ENCODE measurements around the gene POTEI.
"Not testable (repeated sequence)": the region's sequence is repeated elsewhere in the genome, so short reads cannot be mapped to it uniquely, and the experiment has no call there.

The POTEI gene

DNA sequence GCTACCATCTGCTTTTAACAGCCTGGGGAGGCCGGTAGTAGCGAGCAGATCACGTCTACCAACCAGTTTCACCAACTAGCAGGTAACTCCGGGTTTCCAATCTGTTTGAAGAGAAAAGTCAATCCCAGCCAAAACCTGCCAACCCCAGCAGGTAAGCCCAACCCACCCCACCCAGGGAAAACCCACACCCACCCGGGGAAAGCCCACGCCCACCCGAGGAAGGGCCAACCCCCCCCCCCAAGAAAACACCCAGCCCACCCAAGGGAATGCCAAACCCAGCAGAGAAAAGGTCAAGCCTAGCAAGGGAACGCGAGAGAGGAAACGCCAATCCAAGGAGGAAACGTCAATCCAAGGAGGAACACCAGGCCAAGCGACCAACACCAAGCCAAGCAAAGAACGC lies at the start of gene POTEI:
Gene POTEI (minus strand): TSS at position 101 of the 400 bp plus-strand sequence. CDS start 93 bp downstream, at position 8.
- not testable (repeated sequence) for DNase-seq

DNA sequence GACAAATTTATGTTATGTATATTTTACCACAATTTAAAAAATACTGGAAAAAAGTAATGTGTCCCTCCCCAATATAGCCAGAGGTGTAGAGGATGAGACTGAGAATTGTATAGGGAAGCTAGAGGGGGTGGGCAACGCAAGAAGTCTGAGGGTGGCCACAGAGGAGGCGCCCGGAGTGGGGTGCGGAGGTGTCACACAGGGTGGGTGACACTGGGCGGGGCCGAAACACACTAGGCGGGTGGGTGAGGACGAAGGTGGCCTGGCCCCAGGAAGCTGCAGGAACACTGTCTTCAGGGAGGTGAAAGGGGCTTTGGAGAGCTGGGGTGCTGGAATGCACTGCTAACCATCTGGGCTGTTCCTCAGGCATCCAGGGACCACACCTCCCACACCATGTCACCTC lies 47.3 kb upstream of the POTEI start:
- DNase-seq: not testable (repeated sequence)

DNA sequence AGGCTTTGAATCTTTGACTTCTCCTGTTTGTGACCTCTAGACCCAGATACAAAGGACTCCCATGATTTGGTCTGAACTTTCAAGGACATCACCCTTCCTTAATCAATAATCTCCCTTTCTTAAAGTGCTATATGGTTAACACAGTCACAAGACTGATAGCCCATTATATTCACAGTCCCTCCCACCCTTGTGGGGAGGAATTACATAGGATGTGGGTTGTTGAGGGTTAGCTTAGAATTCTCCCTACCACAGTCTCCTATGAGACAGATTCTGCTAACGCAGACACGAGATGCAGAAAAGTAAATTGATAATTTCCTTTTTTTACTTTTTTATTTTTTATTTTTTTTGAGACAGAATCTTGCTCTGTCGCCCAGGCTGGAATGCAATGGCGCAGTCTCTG lies 45.0 kb upstream of the POTEI start:
- not testable (repeated sequence) for DNase-seq

DNA sequence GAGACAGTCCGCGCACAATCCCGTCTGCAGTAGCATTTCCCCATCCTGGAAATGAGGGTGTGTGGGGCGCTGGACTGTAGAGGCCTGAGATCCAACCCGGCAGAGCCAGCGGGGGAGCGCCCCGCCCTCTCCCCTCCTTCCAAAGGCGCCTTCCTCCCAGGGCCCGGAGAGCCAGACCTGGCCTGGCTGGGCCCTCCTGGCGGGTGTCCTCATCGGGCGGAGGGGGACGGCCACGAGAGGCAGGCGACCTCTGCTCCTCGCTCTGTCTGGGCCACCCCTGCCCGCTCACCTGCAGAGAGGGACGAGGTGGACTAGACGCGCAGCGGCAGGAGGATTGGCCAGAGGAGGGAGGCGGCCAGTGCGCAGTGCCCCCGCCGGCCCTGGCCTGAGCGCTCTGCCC lies 40.3 kb upstream of the POTEI start:
- not testable (repeated sequence) for DNase-seq

DNA sequence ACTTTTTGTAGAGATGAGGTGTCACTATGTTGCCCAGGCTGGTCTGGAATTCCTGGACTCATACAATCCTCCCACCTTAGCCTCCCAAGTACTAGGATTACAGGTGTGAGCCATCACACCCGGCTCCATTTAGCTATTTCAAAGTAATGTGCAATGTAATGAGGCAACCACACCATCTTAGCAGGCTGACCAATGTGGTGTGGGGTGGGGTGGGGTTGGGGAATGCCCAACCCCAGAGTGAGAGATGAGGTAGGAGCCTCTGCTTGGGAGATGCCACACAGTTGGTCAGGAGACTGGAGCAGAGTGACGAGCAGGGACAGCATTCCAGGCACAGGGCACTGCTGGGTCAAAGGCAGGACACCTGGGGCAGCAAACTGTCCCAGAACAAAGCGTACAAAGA lies 39.3 kb upstream of the POTEI start:
- DNase-seq: not testable (repeated sequence)

DNA sequence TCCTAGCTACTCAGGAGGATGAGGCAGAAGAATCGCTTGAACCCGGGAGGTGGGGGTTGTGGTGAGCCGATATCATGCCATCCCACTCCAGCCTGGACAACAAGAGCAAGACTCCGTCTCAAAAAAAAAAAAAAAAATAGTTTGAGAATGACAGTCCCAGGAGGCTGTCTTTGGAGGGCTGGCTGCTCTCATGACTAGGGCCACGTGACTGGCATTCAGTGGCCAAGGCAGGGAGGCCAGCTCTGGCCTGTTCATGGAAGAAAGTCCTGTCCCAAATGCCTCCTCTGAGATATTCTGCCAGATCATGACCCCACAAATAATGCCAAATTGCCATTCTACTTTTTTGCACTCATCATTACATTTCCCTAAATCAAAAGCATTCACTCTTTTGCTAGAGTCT lies 35.9 kb upstream of the POTEI start:
- DNase-seq: not testable (repeated sequence)

DNA sequence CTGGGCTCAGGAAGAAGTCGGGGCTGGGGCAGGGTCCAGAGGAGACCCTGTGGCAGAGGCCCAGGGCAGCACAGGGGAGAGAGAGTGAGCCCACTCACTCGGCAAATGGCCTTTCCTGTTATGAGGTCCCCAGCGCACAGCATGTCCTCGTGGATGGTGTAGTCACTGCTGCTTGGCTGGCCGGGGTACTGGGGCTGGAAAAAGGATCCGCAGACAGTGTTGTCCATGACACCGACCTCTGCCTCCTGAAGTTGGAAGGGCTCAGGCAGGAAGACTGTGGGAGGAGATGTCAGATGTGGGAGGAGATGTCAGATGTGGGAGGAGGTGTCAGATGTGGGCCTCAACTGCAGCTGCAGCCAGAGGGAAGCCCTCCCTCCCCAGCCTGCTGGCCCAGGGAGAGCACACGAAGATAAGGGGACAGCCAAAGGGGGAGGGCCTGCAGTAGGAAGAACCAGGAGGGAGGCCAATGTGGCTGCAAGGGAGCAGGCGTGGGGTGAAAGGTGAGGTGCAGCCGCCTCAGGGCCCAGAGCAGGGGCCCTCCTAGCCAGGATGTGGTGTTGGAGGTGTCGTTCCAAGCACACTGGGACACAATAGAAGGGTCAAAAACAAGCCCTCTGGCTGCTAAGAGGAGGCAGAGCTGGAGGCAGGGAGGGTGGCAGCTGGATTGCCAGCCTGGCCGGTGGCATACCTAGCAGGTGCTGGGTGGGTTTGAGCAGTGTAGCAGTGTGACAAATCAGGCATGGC lies 34.8 kb upstream of the POTEI start:
- DNase-seq: not testable (repeated sequence)

DNA sequence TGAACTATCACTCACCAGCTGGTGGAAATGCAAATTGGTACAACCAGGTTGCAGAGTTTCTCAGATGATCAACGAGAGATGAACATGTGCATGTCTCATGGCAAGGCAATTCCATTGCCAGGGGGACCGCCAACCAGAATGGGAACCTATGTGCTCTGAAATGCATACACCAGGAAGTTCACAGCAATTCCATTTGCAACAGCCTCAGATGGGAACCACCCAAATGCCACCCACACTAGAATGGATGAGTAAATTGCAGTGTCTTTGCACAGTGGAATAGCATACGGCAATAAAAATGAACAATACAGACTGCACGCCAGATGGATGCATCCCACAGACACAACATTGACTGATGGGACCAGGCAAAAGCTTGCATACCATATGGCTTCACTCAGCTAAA lies 33.7 kb upstream of the POTEI start:
- not testable (repeated sequence) for DNase-seq

DNA sequence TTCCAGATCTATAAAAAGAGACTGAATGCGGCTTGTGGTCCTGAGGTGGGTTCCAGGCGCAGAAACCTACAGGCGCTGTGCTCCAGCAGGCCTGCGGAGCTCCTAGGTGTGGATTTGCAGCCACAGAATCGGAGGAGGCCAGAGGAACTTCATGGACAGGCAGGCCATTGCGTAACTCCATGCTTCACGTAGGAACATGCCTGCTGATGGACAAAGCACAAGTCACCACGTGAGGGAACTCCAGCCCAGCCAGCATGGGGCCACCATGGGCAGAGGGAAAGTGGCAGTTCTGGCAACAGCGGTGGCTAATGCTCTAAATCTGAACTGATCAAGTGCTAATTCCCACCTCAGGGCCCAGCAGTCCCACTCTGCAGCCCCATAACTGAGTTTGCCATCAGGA lies 29.1 kb upstream of the POTEI start:
- DNase-seq: not testable (repeated sequence)

DNA sequence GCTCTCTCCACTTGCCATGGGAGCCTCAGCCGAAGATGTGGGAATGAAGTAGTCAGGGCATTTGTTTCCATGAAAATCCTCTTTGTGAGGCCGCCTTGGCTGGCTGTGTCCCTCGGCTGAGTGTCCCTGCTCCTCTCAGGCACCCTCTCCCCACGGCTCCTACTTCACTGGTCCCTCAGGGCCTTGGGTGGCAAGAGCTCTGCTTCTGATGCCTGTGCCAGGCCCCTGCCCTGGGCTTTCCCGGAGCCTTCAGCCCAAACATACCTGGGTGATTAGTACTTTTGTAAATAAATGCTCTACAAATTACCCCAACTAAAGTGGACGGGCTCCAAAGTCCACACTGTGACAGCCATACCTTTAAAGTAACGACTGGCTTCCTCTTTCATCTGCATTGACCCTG lies 27.5 kb upstream of the POTEI start:
- DNase-seq: not testable (repeated sequence)

DNA sequence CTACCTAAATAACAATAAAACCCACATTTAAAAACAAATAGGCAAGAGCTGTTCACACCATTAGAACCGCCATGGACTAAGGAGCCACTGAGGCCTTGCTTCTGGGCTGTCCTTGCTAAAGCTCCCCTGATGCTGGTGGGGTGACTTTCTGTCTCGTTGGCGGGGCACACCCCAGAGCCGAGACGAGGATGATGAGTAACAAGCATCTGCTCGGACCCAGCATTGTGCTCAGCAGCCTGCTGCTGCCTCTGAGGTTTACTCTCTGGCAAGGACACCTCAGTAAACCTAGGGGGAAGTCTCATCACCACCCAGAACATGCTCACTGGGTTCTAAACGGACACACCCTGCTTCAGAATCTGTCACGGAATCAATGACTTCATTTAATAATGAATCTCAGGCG lies 22.5 kb upstream of the POTEI start:
- not testable (repeated sequence) for DNase-seq

DNA sequence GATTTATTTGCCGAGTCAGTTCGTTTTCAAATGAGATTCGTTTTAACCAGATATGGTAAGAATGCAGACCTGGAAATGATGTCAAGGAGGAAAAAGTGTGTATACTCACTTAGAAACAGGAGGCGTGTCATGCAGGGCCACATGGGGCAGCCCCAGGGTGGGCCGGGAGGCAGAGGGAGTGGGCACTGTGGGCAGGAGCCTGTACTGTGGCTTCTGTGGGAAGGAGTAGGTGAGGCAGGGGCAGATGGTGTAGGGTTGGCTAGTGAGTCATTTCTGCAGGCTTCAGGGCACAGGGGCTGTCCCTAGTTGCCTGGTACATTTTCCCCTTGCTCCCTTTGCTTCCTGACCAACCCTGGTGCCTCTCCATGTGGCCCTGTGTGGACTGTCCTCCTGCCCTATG lies 22.1 kb upstream of the POTEI start:
- DNase-seq: not testable (repeated sequence)

DNA sequence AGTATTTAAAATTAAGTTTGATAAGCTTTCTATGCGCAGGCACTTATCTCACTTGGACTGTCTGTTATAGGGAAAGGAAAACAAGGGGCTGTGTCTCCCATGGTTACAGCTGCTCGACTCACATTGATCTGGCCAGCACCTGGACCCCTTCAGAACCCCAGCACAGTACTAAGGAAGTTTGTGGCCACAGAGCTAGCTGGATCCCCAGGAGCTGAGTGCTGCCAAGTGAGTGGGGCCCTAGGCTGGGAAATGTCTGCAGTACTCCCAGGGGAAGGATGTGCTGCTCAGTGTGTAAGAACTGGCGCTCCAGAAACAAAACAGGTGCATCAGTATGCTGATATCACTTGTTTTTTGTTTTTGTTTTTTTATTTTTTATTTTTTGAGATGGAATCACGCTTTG lies 21.1 kb upstream of the POTEI start:
- not testable (repeated sequence) for DNase-seq

DNA sequence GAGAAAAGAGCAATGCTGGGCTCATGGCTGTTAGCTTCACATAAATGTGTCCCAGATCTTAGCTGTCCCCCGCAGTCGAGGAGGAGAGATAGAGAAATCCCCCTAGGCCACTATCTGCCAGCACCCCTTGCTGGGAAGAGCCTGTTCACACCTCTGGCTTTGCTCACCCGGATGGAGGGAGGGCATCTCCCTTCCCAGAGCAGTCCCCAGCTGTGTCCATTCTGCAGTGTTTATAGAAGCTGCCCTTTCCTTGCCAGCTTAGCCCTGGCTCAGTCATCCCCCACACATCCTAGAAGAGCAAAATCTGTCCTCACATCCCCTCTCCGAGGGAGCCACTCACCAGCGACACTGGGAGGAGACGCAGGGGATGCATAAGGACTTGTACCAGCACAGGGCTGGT lies 20.4 kb upstream of the POTEI start:
- DNase-seq: not testable (repeated sequence)

DNA sequence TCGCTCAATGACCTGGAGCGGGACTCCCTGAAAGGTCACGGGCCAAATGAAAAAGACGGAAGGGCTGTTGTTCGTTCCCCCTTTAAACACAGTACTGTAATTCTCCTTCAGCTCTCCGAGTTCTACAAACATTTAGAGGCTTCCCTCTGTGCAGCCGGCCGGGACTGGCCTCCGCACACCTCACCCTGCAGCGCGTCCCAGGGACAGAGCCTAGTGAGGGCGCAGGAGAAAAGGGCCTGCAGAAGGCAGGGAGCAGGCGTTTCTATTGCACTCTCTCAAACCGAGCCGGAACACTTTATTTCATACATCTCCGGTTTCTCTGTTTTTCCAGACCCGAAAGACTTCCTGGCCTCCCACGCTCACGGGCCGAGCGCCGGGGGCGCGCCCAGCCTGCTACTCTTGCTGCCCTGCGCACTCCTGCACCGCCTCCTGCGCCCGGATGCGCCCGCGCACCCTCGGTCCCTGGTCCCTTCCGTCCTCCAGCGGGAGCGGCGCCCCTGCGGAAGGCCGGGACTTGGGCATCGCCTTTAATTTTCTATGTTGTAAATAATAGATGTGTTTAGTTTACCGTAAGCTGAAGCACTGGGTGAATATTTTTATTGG lies 18.3 kb upstream of the POTEI start:
- DNase-seq: not testable (repeated sequence)

DNA sequence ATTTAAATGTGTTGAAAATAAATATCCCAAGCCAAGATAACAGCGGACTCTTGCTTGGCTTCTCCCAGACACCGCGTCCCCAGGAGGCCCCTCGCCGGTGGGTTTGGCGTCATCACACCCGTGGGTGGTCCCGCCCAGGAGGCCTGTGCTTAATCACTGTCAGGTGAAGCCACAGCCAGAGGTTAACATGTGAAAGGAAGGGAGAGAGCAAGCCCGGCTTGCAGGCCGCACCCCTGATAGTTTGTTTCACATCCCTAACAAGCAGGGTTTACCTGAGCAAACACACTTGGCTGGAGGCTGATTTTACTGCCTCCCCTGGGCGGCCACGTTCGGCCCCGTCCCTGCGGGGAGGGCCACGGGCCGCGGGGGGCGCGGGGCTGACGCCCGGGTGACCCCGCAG lies 13.3 kb upstream of the POTEI start:
- DNase-seq: not testable (repeated sequence)

DNA sequence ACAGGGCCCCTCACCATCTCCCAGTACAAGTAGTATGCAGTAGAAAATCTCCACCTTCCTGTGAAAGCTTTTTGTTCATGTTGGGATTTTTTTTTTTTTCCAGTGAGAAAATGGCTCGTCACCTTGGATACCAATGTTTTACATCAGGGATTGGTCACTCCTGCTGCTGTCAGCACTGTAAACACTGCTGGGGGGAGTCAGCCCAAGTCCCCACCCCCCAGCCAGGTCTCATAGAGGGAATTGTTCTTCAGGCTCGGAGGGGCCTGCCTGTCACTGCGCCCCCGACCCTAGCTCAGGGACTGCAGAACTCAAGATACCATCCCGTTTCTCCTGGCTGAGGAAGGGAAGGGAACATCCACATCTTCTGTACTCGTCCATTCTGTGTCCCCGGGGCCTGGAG lies 11.9 kb upstream of the POTEI start, which contains the start of gene CFC1B:
Gene CFC1B (plus strand): TSS at position 231 of the 400 bp plus-strand sequence. CDS start 263 bp downstream, outside the sequence.
- DNase-seq: not testable (repeated sequence)

DNA sequence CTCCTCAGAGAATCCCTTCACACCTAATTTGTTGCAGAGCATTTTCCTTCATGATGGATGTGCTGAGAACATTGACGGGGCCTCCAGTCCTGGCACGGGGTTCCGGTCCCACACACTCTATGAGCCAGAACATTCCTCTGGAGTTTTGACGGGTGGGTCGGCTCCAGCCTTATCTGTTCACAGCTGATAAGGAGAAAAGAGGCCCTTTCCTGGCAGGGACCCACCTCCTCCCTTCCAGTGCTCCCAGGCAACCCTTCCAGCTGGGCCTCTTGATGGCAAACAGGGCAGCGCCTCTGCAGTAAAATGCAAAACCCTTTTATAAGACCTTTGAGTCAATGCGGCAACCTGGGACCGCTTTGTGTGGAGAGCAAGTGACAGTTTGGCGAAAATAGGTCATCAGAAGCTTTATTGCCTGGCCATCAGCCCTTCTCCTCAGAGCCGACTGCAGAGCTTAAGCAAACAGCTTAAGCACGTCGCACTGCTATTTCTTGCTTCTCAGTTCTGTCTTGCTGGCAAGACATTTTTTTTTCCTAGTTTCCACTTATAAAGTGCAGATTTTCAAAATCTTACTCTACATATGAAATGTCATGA lies 9.5 kb upstream of the POTEI start:
- DNase-seq: not testable (repeated sequence)

DNA sequence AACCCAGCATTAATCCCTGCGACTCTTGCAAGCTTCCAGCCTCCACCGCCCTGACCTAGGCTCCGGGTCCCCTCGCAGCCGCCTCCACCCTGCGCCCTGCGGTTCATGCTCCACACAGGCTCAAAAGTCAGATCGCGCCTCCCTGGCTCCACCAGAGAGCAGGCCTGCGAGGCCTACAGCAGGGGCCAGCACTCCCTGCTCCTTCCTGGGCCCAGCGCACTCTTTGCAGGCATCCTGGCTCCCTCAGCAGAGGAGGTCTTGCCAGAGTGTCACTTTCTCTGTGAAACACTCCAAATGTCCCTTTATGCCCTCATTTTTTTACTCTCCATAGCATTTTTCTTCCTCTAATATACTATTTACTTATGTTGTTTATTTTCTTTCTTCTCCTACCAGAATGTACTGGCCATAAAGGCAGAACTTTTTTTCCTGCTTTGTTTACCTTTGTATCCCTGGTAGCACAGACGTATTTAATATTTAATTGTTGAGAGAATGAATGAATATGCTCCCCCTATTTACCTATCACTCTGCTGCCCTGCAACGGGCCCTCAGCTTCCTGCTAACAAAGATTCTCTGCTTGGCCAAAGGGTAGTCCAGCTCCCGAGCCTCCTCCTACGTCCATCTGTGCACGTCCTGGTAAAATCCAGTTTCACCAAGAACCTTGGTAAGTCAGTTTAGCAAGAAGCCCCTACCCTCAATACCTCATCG lies 2.8 kb upstream of the POTEI start:
- DNase-seq: not testable (repeated sequence)

DNA sequence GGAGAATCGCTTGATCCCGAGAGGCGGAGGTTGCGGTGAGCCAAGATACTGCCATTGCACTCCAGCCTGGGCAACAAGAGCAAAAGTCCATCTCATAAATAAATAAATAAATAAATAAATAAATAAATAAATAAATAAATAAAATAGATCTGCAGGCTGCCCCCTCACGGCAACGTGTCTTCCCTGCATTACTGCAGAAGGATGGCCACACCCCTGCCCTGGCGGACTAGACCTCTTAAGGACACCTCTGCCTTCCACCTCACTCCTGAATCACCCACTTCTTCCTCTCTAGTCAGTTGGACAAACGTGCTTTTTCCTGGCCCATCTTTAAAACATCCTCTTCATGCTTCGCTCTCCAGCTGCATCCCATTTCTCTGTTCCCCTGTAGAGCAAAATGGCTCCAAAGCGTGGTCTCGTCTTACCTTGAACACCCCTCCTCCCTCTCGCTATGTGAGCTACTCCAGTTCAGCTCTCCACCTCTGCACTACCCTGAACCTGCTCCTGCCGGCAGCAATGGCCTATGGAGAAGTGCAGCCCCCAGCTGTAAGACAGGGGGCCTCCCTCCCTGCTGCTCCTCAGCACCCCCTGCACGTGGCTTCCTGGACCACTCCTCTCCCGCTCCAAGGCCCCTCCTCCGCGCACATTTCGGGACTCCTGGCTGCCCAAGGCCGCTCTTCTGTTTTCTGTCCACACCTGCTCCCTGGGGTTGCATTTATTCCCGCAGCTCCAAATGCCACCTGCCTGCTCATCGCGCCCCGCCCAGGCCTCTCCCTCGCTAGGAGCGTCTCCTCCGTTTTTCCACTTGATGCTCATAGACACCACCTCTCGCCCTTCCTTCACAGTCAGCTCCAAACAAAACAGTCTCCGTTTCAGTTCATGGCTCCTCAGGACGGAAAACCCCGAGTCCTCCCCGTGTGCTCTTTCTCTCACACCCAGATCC lies 1.9 kb upstream of the POTEI start:
- not testable (repeated sequence) for DNase-seq

DNA sequence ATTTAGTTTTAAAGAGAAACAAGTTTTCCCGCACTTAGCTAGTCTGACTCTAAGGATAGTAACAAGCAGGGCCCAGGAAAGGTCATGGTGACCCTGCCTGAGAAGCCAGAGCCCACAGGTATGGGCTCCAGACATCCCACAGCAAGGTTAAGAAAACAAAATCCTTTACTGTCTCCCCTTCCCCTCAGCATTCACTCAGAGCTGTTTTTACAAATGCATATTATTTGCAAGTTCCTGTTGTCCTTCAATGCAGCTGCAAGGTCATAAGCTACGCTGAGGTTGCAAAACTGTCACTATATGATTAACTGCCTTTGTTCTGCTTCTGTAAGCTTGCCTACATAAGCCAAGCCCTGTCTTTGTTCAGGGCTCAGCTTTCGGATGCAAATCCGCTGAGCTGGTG lies 18.1 kb downstream of the POTEI start:
- DNase-seq: not testable (repeated sequence)

DNA sequence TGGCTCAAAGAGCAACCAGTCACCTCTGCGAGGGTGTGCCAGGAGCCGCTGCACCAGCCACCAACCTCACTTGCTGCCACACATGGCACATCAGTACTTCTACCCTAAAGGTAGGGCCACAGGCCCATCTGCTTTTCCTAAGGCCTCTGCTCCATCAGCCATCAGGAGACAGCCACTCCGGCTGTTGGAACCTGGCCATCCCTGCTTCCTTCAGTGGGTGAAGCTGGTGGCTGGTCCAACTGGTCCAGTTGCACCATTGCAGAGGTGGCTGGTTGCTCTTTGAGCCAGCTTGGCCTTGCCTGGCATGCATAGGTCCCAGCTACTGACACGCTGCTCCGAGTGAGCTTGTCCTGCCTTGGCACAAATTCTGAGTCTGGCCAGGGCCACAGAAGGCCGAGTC lies 53.7 kb downstream of the POTEI start:
- DNase-seq: not testable (repeated sequence)

All from NCI-H774 (cell line).